ENCODE results near the gene CCNY. TPM values are rescaled to one million over a fixed set of nuclear protein-coding genes. Genes with fewer than 3 reads are reported as not detected.

CCNY gene
- total RNA-seq, 2 experiments from 2014 or later: 64.9 to 66.9 TPM

DNA sequence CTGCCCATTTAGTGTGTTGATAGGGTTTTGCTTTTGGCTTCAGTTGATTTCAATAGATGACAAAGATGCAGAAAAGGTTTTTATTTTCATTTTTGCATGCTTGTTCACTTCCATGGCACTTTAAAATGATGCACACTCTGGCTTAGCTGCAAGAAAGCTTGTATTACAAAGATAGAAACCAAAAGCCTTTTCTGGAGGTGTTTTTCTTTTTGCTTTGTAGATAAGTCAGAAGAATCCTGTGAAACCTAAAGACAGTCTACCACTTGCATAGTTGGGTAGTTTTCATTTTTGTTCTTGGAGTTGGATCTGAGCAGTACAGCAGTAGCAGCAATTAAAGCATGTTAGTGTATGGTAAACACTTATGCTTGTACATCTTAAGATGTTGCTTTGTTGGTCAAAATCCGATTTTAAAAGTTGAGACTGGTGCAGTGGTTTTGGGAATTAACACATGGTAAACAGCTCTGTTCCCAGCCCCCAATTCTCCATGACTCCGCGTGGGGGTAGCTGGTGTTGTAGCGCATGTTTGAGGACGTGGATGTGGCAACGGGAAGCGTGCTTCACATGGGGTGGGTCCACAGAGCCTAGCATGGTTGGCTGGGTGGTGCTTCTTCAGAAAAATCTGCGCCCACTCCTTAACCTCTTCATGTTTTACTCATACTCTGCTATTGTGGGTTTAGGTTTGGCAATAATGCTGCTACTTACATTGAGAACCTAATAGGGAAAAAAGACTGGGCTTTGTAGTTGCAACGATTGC is 19.8 kb downstream of the CCNY start:
- ATAC-seq (ENCODE audit: poor library complexity): no peak
- Histone ChIP-seq H3K27me3 (ENCODE audit: control insufficient read depth in 1 of 2, insufficient read depth in 2 of 2, low read length in 2 of 2) (no peaks in the 10 kb centered on the region), H3K4me3 (ENCODE audit: low read length) (no peak overlapping the region), H3K36me3 (ENCODE audit: insufficient read depth, low read length) (no peaks in the 10 kb centered on the region), H3K27ac (ENCODE audit: low read depth in 1 of 2, low read length in 2 of 2) (no peak overlapping the region), H3K9me3 (ENCODE audit: control insufficient read depth in 1 of 2, insufficient read depth in 1 of 2, low read length in 2 of 2) (no peaks in the 10 kb centered on the region), H3K4me1 (ENCODE audit: insufficient read depth, low read length) (peaks cover 50% of the 10 kb centered on the region)
- intact Hi-C loops (cut with DNase I, micrococcal nuclease): no loop called here
- ChIA-PET POLR2A (no interaction called here), CTCF (interaction anchor here (1.8 kb wide), 1 partner anchor 10 kb away, joined by 4 read pairs; no protein-coding TSS in a partner anchor)
- Mint-ChIP-seq H3K9me3 (no peaks in the 10 kb centered on the region), H3K36me3 (ENCODE audit: low read depth) (no peaks in the 10 kb centered on the region), H3K27ac (no peak overlapping the region), H3K4me1 (ENCODE audit: low read depth) (peaks cover 86% of the 10 kb centered on the region), H3K4me3 (peak overlapping the region; percentile 66), H3K27me3 (no peaks in the 10 kb centered on the region)
- no peak for TF ChIP-seq CTCF (IDR thresholded peaks at IDR 0.05)
- no peak for DNase-seq

GRCh38 chr10:35356725-35357092 is 20.4 kb downstream of the CCNY start:
- H3K4me1 Mint-ChIP-seq (ENCODE audit: low read depth): peaks cover 81% of the 10 kb centered on the region
- DNase-seq (peak in 1 of 14 experiments; percentile 22), ATAC-seq (ENCODE audit: poor library complexity) (peak; percentile 58)
- Histone ChIP-seq H3K27ac (ENCODE audit: low read depth in 1 of 2, low read length in 2 of 2) (no peak overlapping the region), H3K9me3 (ENCODE audit: control insufficient read depth in 1 of 2, insufficient read depth in 1 of 2, low read length in 2 of 2) (no peaks in the 10 kb centered on the region), H3K27me3 (ENCODE audit: control insufficient read depth in 1 of 2, insufficient read depth in 2 of 2, low read length in 2 of 2) (no peaks in the 10 kb centered on the region), H3K4me3 (ENCODE audit: low read length) (no peak overlapping the region), H3K4me1 (ENCODE audit: insufficient read depth, low read length) (peaks cover 50% of the 10 kb centered on the region), H3K36me3 (ENCODE audit: insufficient read depth, low read length) (no peaks in the 10 kb centered on the region)
- H3K27me3 Mint-ChIP-seq: no peaks in the 10 kb centered on the region
- TF ChIP-seq CTCF (IDR thresholded peaks at IDR 0.05): no peak
- H3K9me3 Mint-ChIP-seq: no peaks in the 10 kb centered on the region
- no peaks in the 10 kb centered on the region for H3K36me3 Mint-ChIP-seq (ENCODE audit: low read depth)
- H3K4me3 Mint-ChIP-seq: peak overlapping the region; percentile 18
- ChIA-PET POLR2A (no interaction called here), CTCF (interaction anchor here (1.8 kb wide), 1 partner anchor 9 kb away, joined by 4 read pairs; no protein-coding TSS in a partner anchor)
- intact Hi-C loops (cut with DNase I, micrococcal nuclease): no loop called here
- no peak overlapping the region for H3K27ac Mint-ChIP-seq

DNA sequence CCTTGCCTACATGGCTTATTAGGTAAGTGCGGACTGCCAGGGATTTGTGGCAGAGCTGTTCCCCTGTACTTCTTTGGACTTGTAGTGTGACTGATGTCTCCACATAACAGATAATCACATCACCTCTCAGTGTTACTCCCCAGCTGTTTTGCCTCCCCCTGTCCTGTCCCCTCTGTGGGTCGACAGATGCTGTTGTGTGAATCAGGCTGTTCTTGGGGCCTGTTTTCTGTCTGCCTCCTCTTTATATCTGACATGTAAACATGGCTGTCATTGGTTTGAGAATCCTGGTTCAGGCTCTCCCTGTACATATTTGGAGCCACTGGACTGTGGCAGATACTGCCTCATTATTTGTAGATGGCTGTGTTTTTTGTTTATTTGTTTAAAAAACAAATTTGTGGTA is 22.7 kb downstream of the CCNY start:
- ATAC-seq (ENCODE audit: poor library complexity): no peak
- CTCF ChIA-PET: interaction anchor here (1.1 to 1.5 kb wide), 2 partner anchors 8 to 163 kb away, joined by 3 read pairs; no protein-coding TSS in a partner anchor
- no peak overlapping the region for H3K27ac ChIP-seq (ENCODE audit: low read depth in 1 of 2, low read length in 2 of 2)

More for the DNA sequence above, 22.7 kb downstream of the CCNY start:
- Mint-ChIP-seq H3K4me1 (ENCODE audit: low read depth) (peaks cover 72% of the 10 kb centered on the region), H3K9me3 (no peaks in the 10 kb centered on the region), H3K27me3 (no peaks in the 10 kb centered on the region), H3K4me3 (no peak overlapping the region), H3K27ac (no peak overlapping the region), H3K36me3 (ENCODE audit: low read depth) (no peaks in the 10 kb centered on the region)
- H3K27me3 ChIP-seq (ENCODE audit: control insufficient read depth in 1 of 2, insufficient read depth in 2 of 2, low read length in 2 of 2): no peaks in the 10 kb centered on the region
- peaks cover 0 to 4% of the 10 kb centered on the region in 2 experiments for H3K9me3 ChIP-seq (ENCODE audit: control insufficient read depth in 1 of 2, insufficient read depth in 1 of 2, low read length in 2 of 2)
- peaks cover 30% of the 10 kb centered on the region for H3K4me1 ChIP-seq (ENCODE audit: insufficient read depth, low read length)
- no peak for TF ChIP-seq CTCF (IDR thresholded peaks at IDR 0.05)
- intact Hi-C loops (cut with DNase I, micrococcal nuclease): no loop called here
- no peak overlapping the region for H3K4me3 ChIP-seq (ENCODE audit: low read length)
- POLR2A ChIA-PET: interaction anchor here (1.0 kb wide), 1 partner anchor 35 kb away, joined by 4 read pairs; no protein-coding TSS in a partner anchor
- no peak for DNase-seq
- no peaks in the 10 kb centered on the region for H3K36me3 ChIP-seq (ENCODE audit: insufficient read depth, low read length)
